Body of pancreas (tissue), 4 donors: ENCODE results near the gene TP53BP1. TPM values are rescaled to one million over a fixed set of nuclear protein-coding genes. Genes with fewer than 3 reads are reported as not detected.

ENCODE experiments used
- ATAC-seq: fragments of 150-250 bp; one replicate; pipeline ENCODE4 v1.9.1; 2016
- DNase-seq, 4 donors: peaks; one replicate each; pipeline ENCODE4 v3.0.0-alpha.2; 2019
- H3K27ac ChIP-seq, 4 donors: fragments of 200-600 bp; sonication (generic); 1 replicate in 3 of 4; 2 replicates in 1 of 4; pipeline versions ENCODE4 v1.5.1 to v1.6.1; 2016 to 2019; ENCODE audit warnings: mild to moderate bottlenecking in 1 of 4, mixed read lengths in 1 of 4, moderate library complexity in 1 of 4
- H3K27me3 ChIP-seq, 2 donors: fragments of 200-600 bp; sonication (generic); one replicate each; pipeline ENCODE4 v1.6.0; 2016; ENCODE audit warnings: mild to moderate bottlenecking in 1 of 2
- H3K36me3 ChIP-seq, 2 donors: fragments of 200-600 bp; sonication (generic); replicated peaks in 1 of 2; 2 replicates each; pipeline ENCODE4 v1.5.1; 2016; ENCODE audit warnings: low read depth in 2 of 2; ENCODE audit not compliant: insufficient read depth in 1 of 2
- H3K4me1 ChIP-seq: fragments of 200-600 bp; sonication (generic); one replicate; pipeline ENCODE4 v1.6.0; 2016
- H3K4me3 ChIP-seq, 2 donors: fragments of 200-600 bp; sonication (generic); 1 replicate in 1 of 2; 2 replicates in 1 of 2; pipeline ENCODE4 v1.5.1; 2016 to 2019
- H3K9me3 ChIP-seq, 3 donors: fragments of 200-600 bp; sonication (generic); 1 replicate in 2 of 3; 2 replicates in 1 of 3; pipeline ENCODE4 v1.5.1; 2016
- CTCF ChIP-seq, 7 experiments: fragments of 450-650 bp in 4 of 7; fragments of 200-600 bp in 3 of 7; sonication (generic) in 3 of 7; IDR thresholded peaks; one replicate each; pipeline ENCODE4 v1.5.1; 2016 to 2019; ENCODE audit warnings: antibody characterized with exemption in 7 of 7
- POLR2A ChIP-seq, 3 donors: fragments of 450-650 bp; IDR thresholded peaks; one replicate each; pipeline ENCODE4 v1.6.1; 2016; ENCODE audit warnings: antibody characterized with exemption in 3 of 3, mild to moderate bottlenecking in 2 of 3
- WGBS, 2 donors: methylation state at CpG; one replicate each; pipeline ENCODE4 v1.1.5; 2017; 5-methylcytosine and 5-hydroxymethylcytosine counted together
- intact Hi-C: fragments of 100-400 bp; cut with DNase I; formaldehyde crosslinking; loops from one replicate; pipeline ENCODE4 v1.15.1; 2023
- total RNA-seq, 2 donors: library from RNA; depleted of rRNA; stranded (reverse); fragments of >200 nt; gene quantifications; one replicate each; pipeline ENCODE4 v1.1.0, GENCODE V29; 2016

TP53BP1 gene
- total RNA-seq, 2 donors from 2014 or later: 12.5 to 17.5 TPM

DNA sequence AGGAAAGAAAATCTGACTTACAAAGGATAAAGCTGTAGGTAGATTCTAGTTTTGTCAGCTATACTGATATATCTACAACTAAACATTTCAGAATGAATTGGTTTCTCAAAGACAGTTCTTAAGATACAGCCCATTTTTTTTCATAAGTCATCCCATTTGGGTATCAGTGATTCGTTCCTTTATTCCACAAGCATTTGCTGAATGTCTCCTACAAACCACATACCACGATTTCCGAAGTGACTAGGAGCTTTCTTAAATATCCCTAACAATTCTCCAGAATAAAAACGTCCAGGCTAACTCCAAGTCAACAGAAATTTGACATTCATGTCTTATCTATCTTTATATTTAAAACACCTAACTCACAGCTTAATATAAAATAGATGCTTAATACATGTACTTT lies 59.8 kb downstream of the TP53BP1 start:
- intact Hi-C loops: no loop called here
- Histone ChIP-seq H3K27me3 (no peaks in the 10 kb centered on the region), H3K4me1 (no peaks in the 10 kb centered on the region), H3K9me3 (no peaks in the 10 kb centered on the region), H3K27ac (no peak overlapping the region), H3K36me3 (peaks cover 0 to 4% of the 10 kb centered on the region in 2 donors), H3K4me3 (no peak overlapping the region)
- ATAC-seq (no peak), DNase-seq (no peak)
- TF ChIP-seq POLR2A (IDR thresholded peaks at IDR 0.05): no peak
- TF ChIP-seq CTCF (IDR thresholded peaks at IDR 0.05): no peak
- WGBS, 2 donors: 79 to 83% methylated on average over 4 of the region's 4 CpGs

GRCh38 chr15:43429687-43430086 lies 63.3 kb downstream of the TP53BP1 start:
- Histone ChIP-seq H3K27ac (no peak overlapping the region), H3K9me3 (no peaks in the 10 kb centered on the region), H3K27me3 (no peaks in the 10 kb centered on the region), H3K4me1 (no peaks in the 10 kb centered on the region), H3K4me3 (no peak overlapping the region), H3K36me3 (peaks cover 0 to 3% of the 10 kb centered on the region in 2 donors)
- ATAC-seq (no peak), DNase-seq (no peak)
- WGBS, 2 donors: 60 to 71% methylated on average over 3 of the region's 3 CpGs
- intact Hi-C loops: no loop called here
- no peak for TF ChIP-seq CTCF (IDR thresholded peaks at IDR 0.05)
- TF ChIP-seq POLR2A (IDR thresholded peaks at IDR 0.05): no peak

GRCh38 chr15:43423793-43424192 lies 69.2 kb downstream of the TP53BP1 start:
- no peak for ATAC-seq
- WGBS, 2 donors: 97 to 99% methylated on average over 3 of the region's 3 CpGs
- Histone ChIP-seq H3K4me1 (no peaks in the 10 kb centered on the region), H3K27me3 (no peaks in the 10 kb centered on the region), H3K36me3 (peaks cover 0 to 18% of the 10 kb centered on the region in 2 donors), H3K4me3 (no peak overlapping the region), H3K27ac (no peak overlapping the region), H3K9me3 (no peaks in the 10 kb centered on the region)
- no peak for TF ChIP-seq POLR2A (IDR thresholded peaks at IDR 0.05)
- intact Hi-C loops: no loop called here
- no peak for DNase-seq

- Histone ChIP-seq H3K9me3 (no peaks in the 10 kb centered on the region), H3K4me3 (no peak overlapping the region), H3K27ac (no peak overlapping the region), H3K4me1 (no peaks in the 10 kb centered on the region), H3K27me3 (no peaks in the 10 kb centered on the region), H3K36me3 (peaks cover 0 to 15% of the 10 kb centered on the region in 2 donors)
- ATAC-seq (no peak), DNase-seq (no peak)
- intact Hi-C loops: no loop called here
- 94 to 96% methylated on average over 7 of the region's 7 CpGs for WGBS, 2 donors
- TF ChIP-seq POLR2A (IDR thresholded peaks at IDR 0.05): no peak
- no peak for TF ChIP-seq CTCF (IDR thresholded peaks at IDR 0.05)
Measured at GRCh38 chr15:43420876-43421275, 72.1 kb downstream of the TP53BP1 start.

DNA sequence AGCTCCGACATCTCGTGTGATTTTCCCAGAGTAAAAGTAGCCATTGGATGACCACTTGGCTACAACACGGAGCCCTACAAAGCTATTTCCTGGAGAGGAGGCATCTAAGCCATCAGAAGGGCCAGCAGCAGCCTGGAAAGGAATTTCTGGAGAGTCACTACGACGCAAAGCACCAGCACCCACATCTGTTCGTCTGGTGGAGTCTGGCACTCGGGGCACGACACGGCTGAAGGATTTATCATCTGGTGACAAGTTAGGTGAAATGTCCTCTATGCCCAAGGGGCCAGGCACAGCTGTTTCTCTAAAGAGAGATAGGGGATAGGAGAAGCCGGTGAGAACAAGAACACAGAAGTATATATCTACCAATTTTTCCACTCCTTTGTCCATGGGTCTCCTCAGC lies 72.5 kb downstream of the TP53BP1 start:
- intact Hi-C loops: no loop called here
- no peaks in the 10 kb centered on the region for H3K9me3 ChIP-seq
- ATAC-seq: no peak
- WGBS, 2 donors: 86 to 91% methylated on average over 10 of the region's 10 CpGs
- no peaks in the 10 kb centered on the region for H3K27me3 ChIP-seq
- no peak overlapping the region for H3K27ac ChIP-seq
- peaks cover 0 to 15% of the 10 kb centered on the region in 2 donors for H3K36me3 ChIP-seq
- H3K4me1 ChIP-seq: no peaks in the 10 kb centered on the region
- no peak for DNase-seq
- H3K4me3 ChIP-seq: no peak overlapping the region
- TF ChIP-seq POLR2A (IDR thresholded peaks at IDR 0.05): no peak
- no peak for TF ChIP-seq CTCF (IDR thresholded peaks at IDR 0.05)
